Measurements from ENCODE around the gene FBXL4.

FBXL4 gene

DNA sequence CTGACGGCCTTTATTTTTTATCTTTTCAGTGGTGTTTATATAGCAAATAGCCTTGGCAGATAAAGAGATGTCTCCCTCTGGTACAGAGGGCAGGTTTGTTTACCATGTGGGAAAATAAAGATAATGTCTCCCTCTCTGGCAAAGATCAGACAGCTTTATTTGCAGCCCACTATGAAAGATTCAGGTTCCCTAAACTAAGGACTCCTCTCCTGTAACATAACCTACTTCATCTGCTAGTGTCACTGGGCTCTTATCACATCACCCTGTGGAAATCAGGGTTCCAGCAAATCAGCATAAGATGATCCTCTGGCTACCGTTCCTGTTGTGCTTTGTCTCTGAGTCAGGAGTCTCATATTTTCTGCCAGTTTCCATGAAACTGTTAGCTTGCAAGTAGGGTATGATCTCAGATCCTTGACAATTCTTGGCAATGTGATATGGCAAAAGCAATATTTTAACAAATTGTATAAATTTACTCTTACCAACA is 3.1 kb downstream of the FBXL4 start:
- no peak for TF ChIP-seq ZNF70 (CRISPR knock-in tag; IDR thresholded peaks at IDR 0.05)
- no peak for TF ChIP-seq OSR1 (CRISPR knock-in tag; IDR thresholded peaks at IDR 0.05)
- TF ChIP-seq ARNTL (CRISPR knock-in tag; IDR thresholded peaks at IDR 0.05; ENCODE audit: borderline replicate concordance, low read depth): no peak
- no peak for TF ChIP-seq CSDC2 (CRISPR knock-in tag; IDR thresholded peaks at IDR 0.05)
- TF ChIP-seq, protein P1, sequence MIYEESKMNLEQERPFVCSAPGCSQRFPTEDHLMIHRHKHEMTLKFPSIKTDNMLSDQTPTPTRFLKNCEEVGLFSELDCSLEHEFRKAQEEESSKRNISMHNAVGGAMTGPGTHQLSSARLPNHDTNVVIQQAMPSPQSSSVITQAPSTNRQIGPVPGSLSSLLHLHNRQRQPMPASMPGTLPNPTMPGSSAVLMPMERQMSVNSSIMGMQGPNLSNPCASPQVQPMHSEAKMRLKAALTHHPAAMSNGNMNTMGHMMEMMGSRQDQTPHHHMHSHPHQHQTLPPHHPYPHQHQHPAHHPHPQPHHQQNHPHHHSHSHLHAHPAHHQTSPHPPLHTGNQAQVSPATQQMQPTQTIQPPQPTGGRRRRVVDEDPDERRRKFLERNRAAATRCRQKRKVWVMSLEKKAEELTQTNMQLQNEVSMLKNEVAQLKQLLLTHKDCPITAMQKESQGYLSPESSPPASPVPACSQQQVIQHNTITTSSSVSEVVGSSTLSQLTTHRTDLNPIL (CRISPR knock-in tag; IDR thresholded peaks at IDR 0.05; ENCODE audit: low read depth): no peak
- TF ChIP-seq, protein P2, sequence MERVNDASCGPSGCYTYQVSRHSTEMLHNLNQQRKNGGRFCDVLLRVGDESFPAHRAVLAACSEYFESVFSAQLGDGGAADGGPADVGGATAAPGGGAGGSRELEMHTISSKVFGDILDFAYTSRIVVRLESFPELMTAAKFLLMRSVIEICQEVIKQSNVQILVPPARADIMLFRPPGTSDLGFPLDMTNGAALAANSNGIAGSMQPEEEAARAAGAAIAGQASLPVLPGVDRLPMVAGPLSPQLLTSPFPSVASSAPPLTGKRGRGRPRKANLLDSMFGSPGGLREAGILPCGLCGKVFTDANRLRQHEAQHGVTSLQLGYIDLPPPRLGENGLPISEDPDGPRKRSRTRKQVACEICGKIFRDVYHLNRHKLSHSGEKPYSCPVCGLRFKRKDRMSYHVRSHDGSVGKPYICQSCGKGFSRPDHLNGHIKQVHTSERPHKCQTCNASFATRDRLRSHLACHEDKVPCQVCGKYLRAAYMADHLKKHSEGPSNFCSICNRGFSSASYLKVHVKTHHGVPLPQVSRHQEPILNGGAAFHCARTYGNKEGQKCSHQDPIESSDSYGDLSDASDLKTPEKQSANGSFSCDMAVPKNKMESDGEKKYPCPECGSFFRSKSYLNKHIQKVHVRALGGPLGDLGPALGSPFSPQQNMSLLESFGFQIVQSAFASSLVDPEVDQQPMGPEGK (CRISPR knock-in tag; IDR thresholded peaks at IDR 0.05; ENCODE audit: borderline replicate concordance): no peak
- TF ChIP-seq, protein P3, sequence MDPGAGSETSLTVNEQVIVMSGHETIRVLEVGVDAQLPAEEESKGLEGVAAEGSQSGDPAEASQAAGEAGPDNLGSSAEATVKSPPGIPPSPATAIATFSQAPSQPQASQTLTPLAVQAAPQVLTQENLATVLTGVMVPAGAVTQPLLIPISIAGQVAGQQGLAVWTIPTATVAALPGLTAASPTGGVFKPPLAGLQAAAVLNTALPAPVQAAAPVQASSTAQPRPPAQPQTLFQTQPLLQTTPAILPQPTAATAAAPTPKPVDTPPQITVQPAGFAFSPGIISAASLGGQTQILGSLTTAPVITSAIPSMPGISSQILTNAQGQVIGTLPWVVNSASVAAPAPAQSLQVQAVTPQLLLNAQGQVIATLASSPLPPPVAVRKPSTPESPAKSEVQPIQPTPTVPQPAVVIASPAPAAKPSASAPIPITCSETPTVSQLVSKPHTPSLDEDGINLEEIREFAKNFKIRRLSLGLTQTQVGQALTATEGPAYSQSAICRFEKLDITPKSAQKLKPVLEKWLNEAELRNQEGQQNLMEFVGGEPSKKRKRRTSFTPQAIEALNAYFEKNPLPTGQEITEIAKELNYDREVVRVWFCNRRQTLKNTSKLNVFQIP (CRISPR knock-in tag; IDR thresholded peaks at IDR 0.05; ENCODE audit: borderline replicate concordance, low read depth): no peak
- TF ChIP-seq ZFP30 (CRISPR knock-in tag; IDR thresholded peaks at IDR 0.05): no peak
- TF ChIP-seq GLIS3 (CRISPR knock-in tag; IDR thresholded peaks at IDR 0.05): no peak
- TF ChIP-seq TCF4 (CRISPR knock-in tag; IDR thresholded peaks at IDR 0.05; ENCODE audit: borderline replicate concordance): no peak
- no peak for TF ChIP-seq RARB (CRISPR knock-in tag; IDR thresholded peaks at IDR 0.05)
- ATAC-seq: no peak

DNA sequence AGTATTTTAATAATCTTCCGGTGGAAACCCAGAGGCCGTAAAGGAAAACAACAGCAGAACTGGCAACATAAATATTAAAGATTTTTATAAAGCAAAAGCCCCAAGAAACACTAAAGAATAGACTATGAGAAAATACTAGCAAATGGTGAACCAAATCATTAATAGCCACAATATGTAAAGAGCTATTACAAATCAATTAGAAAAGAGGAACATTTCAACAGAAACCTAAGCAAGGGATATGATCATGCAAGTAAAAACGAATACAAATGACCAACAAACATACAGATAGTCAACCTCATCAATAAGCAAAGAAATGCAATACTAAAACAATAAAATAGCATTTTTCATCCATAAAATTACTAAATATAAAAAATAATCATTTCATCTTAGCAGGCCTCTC is 3.6 kb downstream of the FBXL4 start:
- TF ChIP-seq, protein P3 (CRISPR knock-in tag; IDR thresholded peaks at IDR 0.05; ENCODE audit: borderline replicate concordance, low read depth): no peak
- TF ChIP-seq ARNTL (CRISPR knock-in tag; IDR thresholded peaks at IDR 0.05; ENCODE audit: borderline replicate concordance, low read depth) (no peak), OSR1 (CRISPR knock-in tag; IDR thresholded peaks at IDR 0.05) (no peak), PPARA (CRISPR knock-in tag; IDR thresholded peaks at IDR 0.05; ENCODE audit: borderline replicate concordance) (no peak), GLIS3 (CRISPR knock-in tag; IDR thresholded peaks at IDR 0.05) (no peak), BACH2 (CRISPR knock-in tag; IDR thresholded peaks at IDR 0.05; ENCODE audit: borderline replicate concordance) (no peak), TCF4 (CRISPR knock-in tag; IDR thresholded peaks at IDR 0.05; ENCODE audit: borderline replicate concordance) (no peak), ZNF70 (CRISPR knock-in tag; IDR thresholded peaks at IDR 0.05) (no peak), ISL1 (CRISPR knock-in tag; IDR thresholded peaks at IDR 0.05) (no peak), SNAI2 (CRISPR knock-in tag; IDR thresholded peaks at IDR 0.05) (no peak), ZNF565 (CRISPR knock-in tag; conservative IDR thresholded peaks at IDR 0.05; ENCODE audit: low read depth) (no peak), ZNF8 (CRISPR knock-in tag; IDR thresholded peaks at IDR 0.05) (no peak), RARB (CRISPR knock-in tag; IDR thresholded peaks at IDR 0.05) (no peak)
- TF ChIP-seq, protein P2 (CRISPR knock-in tag; IDR thresholded peaks at IDR 0.05; ENCODE audit: borderline replicate concordance): no peak
- TF ChIP-seq, protein P1 (CRISPR knock-in tag; IDR thresholded peaks at IDR 0.05; ENCODE audit: low read depth): no peak
- ATAC-seq: no peak

DNA sequence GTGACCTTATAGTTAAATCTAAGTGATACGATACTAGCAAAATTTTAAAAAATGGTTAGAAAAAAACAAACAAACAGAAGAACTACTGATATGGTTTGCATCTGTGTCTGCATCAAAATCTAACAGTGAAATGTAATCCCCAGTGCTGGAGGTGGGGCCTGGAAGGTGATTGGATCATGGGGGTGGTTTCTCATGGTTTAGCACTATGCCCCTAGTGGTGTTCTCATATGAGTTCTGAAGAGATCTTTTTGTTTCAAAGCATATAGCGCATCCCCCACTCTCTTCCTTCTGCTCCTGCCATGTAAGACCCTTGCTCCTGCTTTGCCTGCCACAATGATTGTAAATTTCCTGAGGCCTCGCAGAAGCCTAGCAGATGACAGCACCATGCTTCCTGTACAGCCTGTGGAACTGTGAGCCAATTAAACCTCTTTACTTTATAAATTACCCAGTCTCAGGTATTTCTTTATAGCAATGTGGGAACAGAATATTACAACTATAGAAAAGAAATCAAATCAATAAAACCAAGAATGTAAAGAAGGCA is 5.4 kb downstream of the FBXL4 start:
- TF ChIP-seq SNAI2 (CRISPR knock-in tag; IDR thresholded peaks at IDR 0.05) (no peak), TOX (CRISPR knock-in tag; IDR thresholded peaks at IDR 0.05; ENCODE audit: borderline replicate concordance) (no peak), ESRRG (CRISPR knock-in tag; IDR thresholded peaks at IDR 0.05) (no peak)
- TF ChIP-seq, protein P1 (CRISPR knock-in tag; IDR thresholded peaks at IDR 0.05; ENCODE audit: low read depth): no peak
- TF ChIP-seq, protein P4, sequence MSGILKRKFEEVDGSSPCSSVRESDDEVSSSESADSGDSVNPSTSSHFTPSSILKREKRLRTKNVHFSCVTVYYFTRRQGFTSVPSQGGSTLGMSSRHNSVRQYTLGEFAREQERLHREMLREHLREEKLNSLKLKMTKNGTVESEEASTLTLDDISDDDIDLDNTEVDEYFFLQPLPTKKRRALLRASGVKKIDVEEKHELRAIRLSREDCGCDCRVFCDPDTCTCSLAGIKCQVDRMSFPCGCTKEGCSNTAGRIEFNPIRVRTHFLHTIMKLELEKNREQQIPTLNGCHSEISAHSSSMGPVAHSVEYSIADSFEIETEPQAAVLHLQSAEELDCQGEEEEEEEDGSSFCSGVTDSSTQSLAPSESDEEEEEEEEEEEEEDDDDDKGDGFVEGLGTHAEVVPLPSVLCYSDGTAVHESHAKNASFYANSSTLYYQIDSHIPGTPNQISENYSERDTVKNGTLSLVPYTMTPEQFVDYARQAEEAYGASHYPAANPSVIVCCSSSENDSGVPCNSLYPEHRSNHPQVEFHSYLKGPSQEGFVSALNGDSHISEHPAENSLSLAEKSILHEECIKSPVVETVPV (CRISPR knock-in tag; IDR thresholded peaks at IDR 0.05): no peak
- ATAC-seq: no peak
